Muscle of back (tissue), 11 donors: ENCODE data around the gene HINT2. TPM values are rescaled to one million over a fixed set of nuclear protein-coding genes. Genes with fewer than 3 reads are reported as not detected.

ENCODE experiments used
- DNase-seq, 3 donors: peaks; one replicate each; pipeline versions ENCODE4 v3.0.0 to v3.0.0-alpha.2; 2013
- polyA plus RNA-seq, 10 donors: library from polyadenylated mRNA; unstranded; fragments of 120-200 nt; gene quantifications; one replicate each; pipeline ENCODE4 v1.2.1, GENCODE V29; 2013; ENCODE audit not compliant: insufficient read length in 10 of 10

The HINT2 gene
- polyA plus RNA-seq, 10 donors: 23.9 to 33.1 (median 30.3) TPM

DNA sequence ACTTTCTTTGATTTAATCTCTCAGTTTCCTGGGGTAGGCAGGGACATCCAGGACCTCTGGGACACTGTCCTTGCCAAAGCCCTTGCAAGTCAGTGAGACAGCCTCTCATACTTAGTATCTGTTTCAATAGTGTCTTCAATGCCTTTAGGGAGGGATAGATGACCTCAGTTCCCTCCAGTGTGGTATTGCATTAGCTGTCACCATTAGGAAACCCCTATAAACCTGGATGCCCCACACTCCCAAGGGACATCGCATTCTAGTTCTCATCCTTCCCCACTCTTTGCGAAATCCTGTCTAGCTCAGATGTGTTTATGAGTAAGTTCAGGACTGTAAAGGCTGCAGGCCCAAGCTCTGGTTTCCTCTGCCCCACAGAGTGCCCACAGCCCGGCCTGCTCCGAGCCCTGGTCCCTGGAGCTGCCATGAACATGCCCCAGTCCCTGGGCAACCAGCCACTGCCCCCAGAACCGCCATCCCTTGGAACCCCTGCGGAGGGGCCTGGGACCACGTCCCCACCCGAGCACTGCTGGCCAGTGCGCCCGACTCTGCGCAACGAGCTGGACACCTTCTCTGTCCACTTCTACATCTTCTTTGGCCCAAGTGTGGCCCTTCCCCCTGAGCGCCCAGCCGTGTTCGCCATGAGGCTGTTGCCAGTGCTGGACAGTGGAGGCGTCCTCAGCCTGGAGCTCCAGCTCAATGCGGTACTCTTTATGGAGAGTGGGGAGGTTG lies 27.3 kb upstream of the HINT2 start:
- DNase-seq: no peak

DNA sequence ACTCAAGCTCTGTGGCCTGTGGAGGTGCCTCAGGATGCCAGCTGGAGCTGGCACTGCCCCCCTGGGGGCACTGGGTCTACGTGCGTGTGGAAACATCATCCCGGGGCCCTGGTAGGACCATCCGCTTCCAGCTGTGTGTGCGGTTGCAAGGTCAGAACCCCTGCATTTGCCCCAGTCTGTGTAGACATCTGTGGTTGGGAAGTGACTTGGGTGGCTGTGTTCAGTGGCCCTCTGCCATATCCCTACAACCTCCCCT lies 26.7 kb upstream of the HINT2 start:
- DNase-seq: no peak

DNA sequence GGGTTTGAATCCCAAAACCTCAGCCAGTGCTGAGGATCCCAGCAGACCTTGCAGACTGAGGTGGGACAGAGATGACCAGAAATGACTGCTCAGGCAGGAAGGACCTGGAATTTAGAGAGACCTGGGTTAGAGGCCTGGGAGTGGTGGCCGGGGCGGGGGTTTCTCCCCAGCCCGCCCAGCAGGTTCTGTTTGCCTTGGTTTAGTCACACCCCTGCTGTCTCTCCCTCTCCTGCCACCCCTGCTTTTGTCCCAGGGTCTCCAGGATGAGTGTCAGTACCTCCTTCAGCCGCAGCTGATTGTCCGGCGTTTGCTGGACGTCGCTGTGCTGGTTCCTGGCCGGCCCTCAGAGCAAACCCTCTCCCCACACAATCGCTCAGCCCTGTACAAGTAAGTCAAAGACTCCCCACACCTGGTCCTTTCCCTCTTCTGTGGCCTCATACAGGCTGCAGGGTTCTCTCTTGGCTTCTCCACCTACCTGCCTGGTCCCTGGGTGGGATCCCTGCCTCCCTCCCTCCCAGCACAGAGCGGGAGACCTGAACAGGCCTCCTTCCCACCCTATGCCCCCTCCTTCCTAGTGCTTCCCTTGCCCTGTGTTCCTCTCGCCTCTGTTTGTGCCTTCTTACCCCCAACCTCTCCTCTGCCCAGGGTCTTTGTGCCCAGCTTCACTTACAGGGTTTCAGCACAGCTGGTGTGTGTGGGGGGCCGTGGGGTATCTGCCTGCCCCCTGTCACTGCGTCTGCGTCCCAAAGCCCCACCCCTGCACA lies 26.2 kb upstream of the HINT2 start:
- DNase-seq: no peak

DNA sequence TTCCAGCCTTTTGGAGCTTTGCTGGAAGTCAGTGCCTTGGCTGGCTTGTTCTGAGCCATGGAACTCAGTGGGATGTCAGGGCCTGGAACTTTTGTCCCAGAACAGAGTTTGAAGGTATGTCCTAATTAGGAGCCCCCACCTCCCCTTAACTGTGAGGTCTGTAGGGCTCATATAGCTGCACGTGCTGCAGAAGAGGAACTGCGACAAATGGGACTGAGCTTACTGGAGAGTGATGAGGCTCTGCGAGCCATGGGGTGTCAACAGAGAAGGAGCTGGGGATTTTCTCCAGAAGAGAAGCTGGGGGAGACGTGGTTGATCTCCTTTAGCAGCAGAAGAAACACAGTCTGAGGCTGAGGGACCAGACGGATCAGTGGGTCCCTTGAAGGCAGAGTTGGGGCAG lies 25.1 kb upstream of the HINT2 start:
- DNase-seq: no peak

DNA sequence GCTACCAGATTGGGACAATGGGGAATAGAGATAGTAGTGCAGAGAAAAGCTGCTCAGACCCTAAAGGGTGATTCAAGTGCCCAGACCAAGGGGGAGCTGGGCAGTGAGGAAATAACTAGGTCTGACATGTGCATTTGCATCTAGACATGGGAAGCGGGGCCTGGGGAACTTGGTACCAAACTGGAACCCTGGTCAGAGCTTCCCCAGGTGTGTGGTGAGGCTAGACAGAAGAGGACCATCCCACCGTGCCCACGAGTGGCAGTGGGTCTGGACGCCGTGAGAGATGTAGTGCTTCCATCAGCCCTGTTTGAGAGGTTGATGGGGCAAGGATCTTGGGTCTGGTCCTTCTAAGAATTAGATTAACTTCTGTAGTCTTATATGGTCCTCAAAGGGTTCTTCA lies 21.8 kb upstream of the HINT2 start:
- no peak for DNase-seq

DNA sequence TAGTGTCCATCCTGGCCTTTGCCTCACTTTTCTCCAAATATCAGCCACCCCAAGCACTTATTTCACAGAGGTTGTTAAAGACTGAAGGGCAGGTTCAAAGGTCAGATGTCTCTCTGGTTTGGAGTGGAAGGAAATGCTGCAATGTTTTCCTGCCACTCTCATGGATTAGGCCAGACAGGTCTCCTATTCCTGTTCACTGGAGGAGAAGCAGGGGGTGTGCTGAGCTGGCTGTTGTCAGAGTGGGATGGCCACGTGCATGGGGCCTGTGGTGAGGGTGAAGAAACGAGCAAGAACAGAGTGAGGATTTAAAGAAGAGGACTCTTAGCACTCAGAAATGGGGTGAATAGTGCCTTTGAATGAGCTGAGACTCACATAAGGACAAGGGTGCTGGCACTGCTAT lies 20.9 kb upstream of the HINT2 start:
- DNase-seq: no peak

DNA sequence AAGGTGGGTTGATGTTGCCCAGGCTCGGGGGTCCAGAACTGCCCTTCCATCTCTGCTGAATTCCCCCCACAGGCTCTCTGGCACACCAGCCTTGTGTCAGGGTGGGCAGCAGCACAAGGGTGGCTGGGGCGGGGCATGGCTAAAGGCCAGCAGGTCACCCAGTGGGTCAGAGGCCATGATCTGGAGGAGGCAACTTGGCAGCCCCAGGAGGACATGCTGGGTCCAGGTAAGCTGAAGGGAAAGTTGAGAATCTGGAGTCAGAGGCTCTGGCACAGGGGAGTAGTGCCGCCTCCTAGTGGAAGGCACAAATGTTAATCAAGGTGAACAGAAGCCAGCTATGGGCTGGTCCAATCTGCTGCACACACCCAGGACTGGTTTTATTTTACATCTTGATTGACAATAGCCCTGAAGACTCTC lies 20.4 kb upstream of the HINT2 start:
- no peak for DNase-seq

DNA sequence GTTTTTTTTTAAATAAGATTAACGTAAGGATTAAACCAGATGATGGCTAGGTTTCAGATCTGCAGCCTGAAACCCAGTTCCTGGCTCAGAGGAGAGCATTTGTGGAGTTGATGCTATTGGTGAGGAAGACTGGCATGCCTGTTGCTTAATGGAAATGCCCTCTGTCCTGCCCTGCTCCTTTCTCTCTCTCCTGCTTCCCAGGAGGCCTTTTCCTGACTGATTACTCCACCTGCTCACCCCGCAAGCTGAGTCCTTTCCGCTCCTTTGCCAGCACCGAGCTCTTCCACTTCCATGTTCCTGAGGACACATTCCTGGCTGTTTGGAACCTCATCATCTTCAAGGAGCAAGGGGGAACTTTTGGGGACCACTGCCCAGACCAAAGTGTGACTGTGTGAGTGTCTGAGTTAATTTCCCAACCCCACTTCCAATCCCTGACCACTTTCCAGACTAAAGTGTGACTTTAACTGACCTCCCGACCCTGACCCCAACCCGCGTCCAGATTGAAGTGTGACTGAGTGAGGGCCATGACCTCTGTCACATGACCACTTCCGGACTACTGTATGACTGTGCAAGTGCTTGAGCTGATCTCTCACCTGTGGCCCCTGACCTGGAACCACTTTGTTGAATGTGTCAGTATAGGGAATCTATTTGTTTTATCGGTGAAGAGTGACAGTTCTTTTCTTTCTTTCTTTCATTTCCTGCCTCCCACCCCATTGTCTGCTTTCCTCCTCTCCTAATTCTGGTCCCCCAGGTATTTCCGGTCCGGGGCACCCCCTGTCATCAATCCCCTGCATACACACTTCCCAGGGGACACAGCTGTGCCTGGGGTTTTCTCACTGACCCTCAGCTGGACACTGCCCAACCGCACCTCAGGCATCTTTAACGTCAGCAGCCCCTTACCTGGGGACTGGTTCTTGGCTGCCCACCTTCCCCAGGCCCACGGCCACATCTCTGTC lies 19.7 kb upstream of the HINT2 start:
- DNase-seq: no peak

DNA sequence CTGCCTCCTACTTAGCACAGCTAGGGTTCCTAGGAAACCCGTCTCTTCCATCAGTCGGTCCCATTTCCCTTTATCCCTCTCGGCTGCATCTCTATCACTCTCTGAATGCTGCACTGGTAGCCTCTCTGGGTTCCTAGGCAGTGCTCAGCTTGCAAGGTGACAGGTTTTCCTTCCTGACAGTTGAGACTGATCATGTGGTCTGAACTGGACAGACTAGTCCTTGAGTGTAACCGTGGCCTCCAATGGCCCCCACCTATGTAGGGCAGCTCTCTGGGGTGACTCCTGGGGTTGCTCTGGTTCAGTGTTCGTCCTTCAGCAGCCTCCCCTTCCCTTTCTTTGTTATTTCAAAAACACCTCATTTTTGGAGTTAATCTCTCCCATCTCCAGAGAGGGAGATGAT lies 18.0 kb upstream of the HINT2 start:
- no peak for DNase-seq

DNA sequence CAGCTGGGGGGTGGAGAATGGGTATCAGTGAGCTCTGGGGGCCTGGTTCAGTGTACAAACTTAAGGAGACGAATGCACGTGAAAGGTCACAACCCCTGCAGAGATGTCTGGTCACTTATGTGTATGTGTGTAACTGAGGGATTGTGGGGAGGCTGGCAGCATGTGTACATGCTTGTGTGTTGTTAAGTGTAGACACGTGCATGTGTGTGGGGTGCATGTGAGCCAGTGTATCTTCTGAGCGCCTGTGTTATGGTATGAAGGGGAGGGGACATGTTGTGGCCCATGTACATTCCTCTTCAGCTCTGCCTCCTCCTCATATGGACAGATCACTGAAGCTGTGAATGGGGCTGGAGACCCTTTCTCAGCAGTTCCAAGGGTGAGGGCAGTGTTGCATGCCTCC lies 16.2 kb upstream of the HINT2 start:
- DNase-seq: no peak

DNA sequence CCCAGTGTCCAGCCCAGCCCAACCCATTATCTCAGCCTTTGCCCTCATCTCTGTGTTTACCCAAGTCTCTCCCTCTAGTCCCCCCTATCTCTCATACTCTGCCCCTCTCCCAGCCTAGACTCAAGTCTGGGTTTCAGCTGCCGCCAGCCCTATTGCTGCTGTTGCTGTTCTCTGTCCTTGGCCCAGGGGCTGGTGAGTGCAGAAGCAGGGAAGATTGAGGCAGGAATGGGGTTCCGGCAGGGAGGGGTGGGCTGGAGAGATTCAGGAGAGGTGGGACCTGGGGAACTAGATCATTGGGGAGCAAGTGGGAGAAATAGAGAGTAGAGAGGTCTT lies 14.9 kb upstream of the HINT2 start:
- no peak for DNase-seq

DNA sequence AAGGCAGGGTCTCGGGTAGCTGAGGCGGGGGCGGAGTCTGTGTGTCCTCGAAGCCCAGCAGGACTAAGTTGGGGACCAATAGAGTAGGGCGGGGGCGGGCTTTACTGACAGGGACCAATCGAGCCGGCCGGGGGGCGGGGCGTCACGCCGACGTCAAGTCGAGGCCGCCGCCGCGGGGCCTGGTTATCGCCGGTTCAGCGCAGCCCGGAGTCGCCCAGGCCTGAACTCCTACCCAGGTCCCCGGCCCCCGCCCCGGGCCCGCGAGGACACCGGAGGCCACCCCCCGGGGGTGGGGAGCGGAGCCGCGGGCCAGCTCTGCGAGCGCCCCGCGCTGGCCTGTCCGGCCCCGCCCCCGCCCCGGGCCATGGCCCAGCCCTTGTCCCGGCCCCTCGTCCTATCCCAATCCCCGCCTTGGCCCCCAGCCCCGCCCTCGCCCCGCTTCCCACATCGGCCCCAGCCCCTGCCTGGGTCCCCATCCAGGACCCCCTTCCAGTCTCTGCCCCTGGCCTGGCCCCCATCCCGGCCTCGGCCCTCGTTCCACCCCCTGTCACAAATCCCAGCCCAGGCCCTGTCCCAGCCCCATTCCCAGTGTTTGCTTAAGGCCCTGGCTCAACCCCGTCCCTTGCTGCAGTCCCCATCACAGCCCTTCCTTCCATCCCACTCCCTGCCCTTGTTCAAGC lies 14.4 kb upstream of the HINT2 start, which contains the start of gene TMEM8B:
Gene TMEM8B, plus strand, starts transcription at position 145 of the 680 bp plus-strand sequence. Its CDS starts 220 bp downstream, at position 365.
- DNase-seq: peak; percentile 95 to 98 (median 96)

DNA sequence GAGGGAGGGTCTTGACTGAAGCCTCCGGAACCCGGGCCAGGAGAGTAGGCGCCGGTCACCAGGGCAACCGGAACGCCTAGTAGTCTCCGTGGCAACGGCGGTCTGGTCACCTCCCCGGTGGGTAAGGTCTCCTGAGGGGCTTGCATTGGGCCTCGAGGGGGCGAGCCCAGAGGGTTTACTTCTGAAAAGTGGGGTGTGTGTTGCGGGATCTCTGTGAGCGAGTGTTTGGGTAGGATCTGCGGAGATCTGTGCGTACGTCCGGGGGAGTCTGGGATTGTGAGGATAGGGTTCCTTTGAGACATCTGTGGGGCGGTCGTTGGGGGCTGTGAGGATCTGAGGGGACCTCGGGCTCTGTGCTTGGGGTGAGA lies 13.9 kb upstream of the HINT2 start, which contains the start of gene FAM221B:
Gene FAM221B, minus strand, starts transcription at position 17 of the 368 bp plus-strand sequence. CDS start 2,571 bp downstream, outside the sequence.
- peak in 1 of 3 donors; percentile 24 for DNase-seq

DNA sequence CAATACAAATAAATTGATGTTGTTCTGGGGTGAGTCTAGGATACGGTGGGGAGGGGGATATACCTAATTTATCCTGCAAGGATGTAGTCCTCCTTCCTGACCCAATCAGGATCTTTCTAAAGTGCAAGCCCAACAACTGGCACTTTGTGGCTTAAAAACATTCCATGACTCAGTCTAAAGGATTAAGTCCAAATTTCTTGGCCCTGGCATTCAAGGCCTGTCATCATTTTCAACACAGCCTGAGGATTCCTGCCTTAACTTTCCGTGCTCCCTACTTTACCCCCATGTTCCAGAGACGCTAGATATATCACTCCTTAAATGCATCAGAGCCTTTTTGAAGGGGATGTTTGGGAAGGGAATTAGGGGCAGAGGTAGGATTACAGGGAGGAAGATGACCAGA lies 12.6 kb upstream of the HINT2 start:
- DNase-seq: no peak

DNA sequence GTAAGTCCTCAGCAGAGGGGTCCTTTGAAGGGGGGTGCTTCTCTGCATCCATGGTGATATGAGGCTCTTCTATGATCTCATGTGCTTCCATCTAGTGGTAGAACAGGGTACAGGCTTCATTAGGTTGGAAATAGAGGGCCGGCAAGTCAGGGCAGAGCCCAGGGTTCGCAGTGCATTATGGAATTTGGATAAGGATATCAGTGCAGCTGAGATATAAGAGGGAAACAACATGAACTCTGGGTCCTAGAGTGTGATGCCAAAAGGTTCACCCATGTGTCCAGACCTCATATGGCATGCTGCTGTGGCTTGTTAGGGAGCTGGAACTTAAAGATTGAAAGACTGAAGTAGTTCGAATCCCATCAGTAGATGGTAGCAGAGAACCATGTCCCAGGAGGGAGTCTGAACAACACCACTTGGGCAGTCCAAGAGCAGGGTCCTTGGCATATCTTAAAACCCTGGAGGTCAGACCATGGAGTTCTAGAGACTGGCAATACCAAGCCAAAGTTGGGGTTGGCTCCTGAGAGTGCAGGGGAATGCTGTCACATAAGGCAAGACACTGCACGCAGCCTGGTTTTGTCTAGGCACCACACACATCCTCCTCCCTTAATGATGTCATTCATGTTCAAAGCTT lies 11.3 kb upstream of the HINT2 start:
- peak in 2 of 3 donors; percentile 52 to 76 for DNase-seq

DNA sequence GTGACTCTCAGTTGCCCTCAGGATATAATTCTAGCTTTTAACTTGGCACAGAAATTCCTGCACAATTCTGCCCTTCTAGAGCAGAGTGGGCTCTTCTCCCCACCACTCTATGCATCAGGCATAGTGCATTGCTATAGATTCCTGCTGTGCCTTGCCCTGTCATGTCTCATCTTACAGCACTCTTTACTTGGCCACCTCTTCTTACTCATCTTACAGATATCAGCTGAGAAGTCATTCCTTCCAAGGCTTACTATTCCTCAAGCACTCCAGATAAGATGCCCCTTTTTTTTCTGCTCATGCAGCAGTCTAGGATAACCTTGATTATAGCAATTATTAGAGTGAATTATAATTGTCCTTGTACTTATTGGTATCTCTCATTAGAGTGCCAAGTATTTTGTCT lies 8.1 kb upstream of the HINT2 start:
- no peak for DNase-seq

DNA sequence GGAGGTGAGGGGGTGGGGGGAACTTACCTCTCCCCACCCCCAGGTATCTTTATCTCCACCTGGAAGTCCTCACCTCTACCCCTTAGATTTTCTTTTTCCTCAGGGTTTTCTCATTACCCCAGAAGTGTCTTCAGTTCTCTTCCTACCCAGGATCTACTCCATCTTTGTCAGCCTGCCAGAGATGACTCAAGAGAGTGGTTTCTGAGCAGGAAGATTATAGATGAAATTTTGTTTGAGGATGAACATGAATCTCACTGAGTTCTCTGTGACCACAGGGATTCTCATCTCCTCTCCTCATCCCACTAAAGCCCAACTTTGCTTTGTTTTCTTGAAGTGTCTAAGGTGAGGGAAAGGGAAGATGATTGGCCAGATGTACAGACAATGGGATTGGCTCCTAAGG lies 5.2 kb upstream of the HINT2 start:
- peak in 1 of 3 donors; percentile 46 for DNase-seq

DNA sequence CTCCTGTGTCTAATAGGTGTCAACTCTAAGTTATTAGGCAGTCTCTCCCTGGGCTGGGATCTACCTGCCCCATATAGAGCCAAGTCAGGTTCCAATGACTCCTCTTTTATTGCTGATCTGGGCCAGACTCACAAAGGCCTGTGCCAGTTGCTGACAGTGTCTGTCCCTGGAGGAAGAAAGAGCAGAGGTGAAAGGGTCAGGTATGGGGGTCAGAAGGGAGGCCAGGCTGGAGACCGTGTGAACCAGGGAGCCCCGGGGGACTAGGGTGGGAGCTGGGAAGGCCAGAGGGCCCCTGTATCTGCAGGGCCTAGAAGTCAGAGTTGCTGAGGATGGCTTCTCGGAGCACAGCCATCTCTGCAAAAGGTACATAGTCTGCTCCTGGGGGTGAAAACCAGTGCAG lies 3.5 kb upstream of the HINT2 start:
- no peak for DNase-seq

DNA sequence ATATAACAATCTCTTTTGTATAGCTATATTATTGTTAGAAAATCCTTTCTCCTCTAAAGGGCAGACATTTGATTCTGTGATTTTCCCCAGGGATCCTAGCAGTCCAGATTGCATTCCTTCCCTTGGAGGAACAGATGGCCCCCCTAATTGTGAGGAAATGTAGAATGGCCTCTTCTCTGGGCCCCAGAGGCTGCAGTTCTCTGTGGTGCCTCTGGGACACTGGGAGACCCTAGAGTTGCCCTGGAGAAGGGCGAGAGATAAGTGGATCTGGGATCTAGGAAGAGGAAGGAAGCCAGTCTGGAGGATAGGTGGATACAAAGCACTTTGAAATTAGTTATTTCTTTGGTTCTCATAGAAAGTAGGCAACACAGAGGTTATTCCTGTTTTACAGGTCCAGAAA lies 1.9 kb upstream of the HINT2 start:
- DNase-seq: no peak

DNA sequence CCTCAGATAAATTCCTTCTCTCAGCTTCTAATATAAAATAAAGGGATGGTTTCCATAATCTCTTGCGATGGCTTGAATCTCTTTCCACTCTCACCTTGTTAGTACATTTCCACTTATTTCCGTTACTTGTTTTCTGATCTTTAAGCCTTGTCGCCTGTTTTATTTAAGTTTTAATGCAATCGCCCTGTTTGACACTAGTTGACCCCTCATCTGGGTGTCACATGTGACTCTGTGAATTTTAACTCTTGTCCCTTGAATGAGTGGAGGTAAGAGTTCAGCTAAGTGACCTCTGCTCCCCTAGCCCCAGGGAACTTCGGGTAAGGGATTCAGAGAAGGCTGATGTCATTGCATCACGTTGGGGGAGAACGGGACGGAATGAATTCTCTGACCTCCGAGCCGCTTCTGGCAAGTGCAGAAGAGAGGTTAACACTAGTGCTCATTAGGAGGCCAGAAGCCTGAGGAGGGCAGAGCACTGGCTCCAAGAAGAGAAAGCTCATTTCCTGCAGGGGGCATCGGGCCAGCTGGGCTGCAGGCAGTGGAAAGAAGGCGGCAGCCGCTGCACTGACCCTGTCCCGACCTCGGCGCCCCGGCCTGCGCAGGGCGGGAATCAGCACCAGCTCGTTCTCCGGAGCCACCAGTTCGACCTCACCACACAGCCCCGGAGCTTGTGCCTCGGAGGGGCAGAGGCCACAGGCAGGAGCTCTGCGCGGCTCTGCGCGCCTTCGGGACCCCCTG lies 569 bp downstream of the HINT2 start:
- DNase-seq: peak; percentile 41 to 85 (median 77)
